B cell (primary cell): Measurements from ENCODE around the gene CTDP1. TPM values are rescaled to one million over a fixed set of nuclear protein-coding genes. Genes with fewer than 3 reads are reported as not detected.
"Not testable (repeated sequence)": the region's sequence is repeated elsewhere in the genome, so short reads cannot be mapped to it uniquely, and the experiment has no call there.

Experiments
- ATAC-seq: fragments of 200-7000 bp; cut with Tn5 transposase; one replicate; pipeline ENCODE4 v1.10.0; 2021; ENCODE audit warnings: low read depth, mild to moderate bottlenecking, moderate number of reproducible peaks, moderate library complexity
- CTCF ChIA-PET: fragments of 350-600 bp; sonication (Branson Sonifier 250); formaldehyde crosslinking; loops from one replicate; lab custom pipeline; 2021; ENCODE audit warnings: antibody characterized with exemption, inconsistent platforms; lab: Charles Lee
- POLR2A ChIA-PET: fragments of 350-600 bp; sonication (Branson Sonifier 250); formaldehyde crosslinking; loops from one replicate; lab custom pipeline; 2021; ENCODE audit warnings: antibody characterized with exemption; lab: Charles Lee
- DNase-seq: peaks from one replicate; pipeline ENCODE4 v3.0.0; 2013
- H2AFZ ChIP-seq: 2 replicates; pipeline ENCODE4 v1.6.1; 2012; ENCODE audit warnings: mild to moderate bottlenecking, low read depth, low read length; ENCODE audit not compliant: insufficient read depth, poor library complexity, severe bottlenecking
- H3K27ac ChIP-seq, 2 donors: 1 replicate in 1 of 2; 2 replicates in 1 of 2; pipeline ENCODE4 v1.5.1; 2012 to 2013; ENCODE audit warnings: low read length in 2 of 2, mild to moderate bottlenecking in 2 of 2, moderate library complexity in 1 of 2
- H3K27me3 ChIP-seq, 4 experiments: fragments of 200-600 bp in 1 of 4; sonication (generic) in 1 of 4; replicated peaks in 1 of 4; 1 replicate in 2 of 4; 2 replicates in 2 of 4; pipeline versions ENCODE4 v1.6.1 to v1.7.0; 2013 to 2016; ENCODE audit warnings: low read length in 3 of 4, mild to moderate bottlenecking in 2 of 4, mixed read lengths in 1 of 4, moderate library complexity in 1 of 4; ENCODE audit not compliant: insufficient read depth in 4 of 4, control insufficient read depth in 3 of 4; ENCODE audit errors: control extremely low read depth in 1 of 4
- H3K36me3 ChIP-seq, 2 experiments: replicated peaks in 1 of 2; 1 replicate in 1 of 2; 2 replicates in 1 of 2; pipeline versions ENCODE4 v1.6.1 to v1.7.1; 2013; ENCODE audit warnings: low read length in 1 of 2; ENCODE audit not compliant: insufficient read depth in 2 of 2, control insufficient read depth in 1 of 2; ENCODE audit errors: control extremely low read depth in 1 of 2, extremely low read depth in 1 of 2
- H3K4me1 ChIP-seq, 2 donors: fragments of 200-600 bp in 1 of 2; sonication (generic) in 1 of 2; 1 replicate in 1 of 2; 2 replicates in 1 of 2; pipeline versions ENCODE4 v1.5.1 to v1.6.1; 2013 to 2017; ENCODE audit warnings: low read length in 2 of 2; ENCODE audit not compliant: control insufficient read depth in 2 of 2, insufficient read depth in 2 of 2
- H3K4me2 ChIP-seq: replicated peaks from 2 replicates; pipeline ENCODE3; 2012; ENCODE audit warnings: mild to moderate bottlenecking, low read depth, low read length; ENCODE audit not compliant: poor library complexity, severe bottlenecking
- H3K4me3 ChIP-seq, 5 experiments: fragments of 200-600 bp in 1 of 5; sonication (generic) in 1 of 5; 1 replicate in 3 of 5; 2 replicates in 2 of 5; pipeline versions ENCODE4 v1.5.1 to v1.7.0; 2011 to 2016; ENCODE audit warnings: low read length in 4 of 5, mild to moderate bottlenecking in 4 of 5, low read depth in 2 of 5, control low read depth in 1 of 5, moderate library complexity in 1 of 5; ENCODE audit not compliant: insufficient read depth in 1 of 5; ENCODE audit errors: control extremely low read depth in 1 of 5, extremely low read depth in 1 of 5
- H3K79me2 ChIP-seq: fragments of 200-600 bp; sonication (generic); one replicate; pipeline ENCODE4 v1.6.0; 2016; ENCODE audit warnings: low read length; ENCODE audit not compliant: control insufficient read depth, insufficient read depth
- H3K9ac ChIP-seq: fragments of 200-600 bp; sonication (generic); 2 replicates; pipeline ENCODE4 v1.6.1; 2017; ENCODE audit warnings: mild to moderate bottlenecking, low read length, moderate library complexity
- H3K9me3 ChIP-seq, 3 donors: one replicate each; pipeline versions ENCODE4 v1.6.1 to v1.7.1; 2013; ENCODE audit warnings: low read length in 2 of 3; ENCODE audit not compliant: control insufficient read depth in 2 of 3, insufficient read depth in 1 of 3; ENCODE audit errors: control extremely low read depth in 1 of 3
- H4K20me1 ChIP-seq: 2 replicates; pipeline ENCODE4 v1.6.0; 2012; ENCODE audit warnings: mild to moderate bottlenecking, low read length; ENCODE audit not compliant: insufficient read depth, control insufficient read depth, poor library complexity, severe bottlenecking
- H3K27ac Mint-ChIP-seq: one replicate; pipeline ENCODE4 v1.8.0; 2021; ENCODE audit warnings: mixed read lengths
- H3K27me3 Mint-ChIP-seq: one replicate; pipeline ENCODE4 v1.8.0; 2021; ENCODE audit warnings: mixed read lengths
- H3K4me1 Mint-ChIP-seq: one replicate; pipeline ENCODE4 v1.8.0; 2021; ENCODE audit warnings: mixed read lengths
- H3K4me3 Mint-ChIP-seq: one replicate; pipeline ENCODE4 v1.8.0; 2021; ENCODE audit warnings: mixed read lengths
- H3K9me3 Mint-ChIP-seq: one replicate; pipeline ENCODE4 v1.8.0; 2022; ENCODE audit warnings: mixed read lengths; ENCODE audit not compliant: insufficient read depth
- EZH2 ChIP-seq: IDR thresholded peaks from 2 replicates; pipeline ENCODE4 v1.6.1; 2012; ENCODE audit warnings: borderline replicate concordance, low read depth, mild to moderate bottlenecking, moderate library complexity, low read length; ENCODE audit not compliant: insufficient read depth, poor library complexity, severe bottlenecking
- WGBS: methylation state at CpG from one replicate; pipeline ENCODE4 v1.1.5; 2013; ENCODE audit warnings: missing lambda C conversion rate; ENCODE audit not compliant: insufficient coverage; 5-methylcytosine and 5-hydroxymethylcytosine counted together
- intact Hi-C: fragments of 100-400 bp; cut with micrococcal nuclease; formaldehyde crosslinking; loops from one replicate; pipeline ENCODE4 v1.10.0; 2022
- polyA plus RNA-seq: library from polyadenylated mRNA; depleted of rRNA; stranded (reverse); fragments of >200 nt; gene quantifications from 2 replicates; pipeline ENCODE4 v1.2.3, GENCODE V29; 2012
- total RNA-seq, 2 donors: library from RNA; stranded (reverse); fragments of 120-200 nt in 1 of 2; gene quantifications; 1 replicate in 1 of 2; 2 replicates in 1 of 2; pipeline versions ENCODE4 v1.2.3 to v1.2.4, GENCODE V29; 2013 to 2022
- TF ChIP-seq, protein P1 (sequence below): fragments of 200-600 bp; IDR thresholded peaks from one replicate; pipeline ENCODE4 v1.8.0; 2022; ENCODE audit warnings: antibody characterized with exemption, mild to moderate bottlenecking

The CTDP1 gene
- total and polyA plus RNA-seq, 2 donors (not counting 1 experiment from before 2014, with no cell fraction given) = 14.3 to 33.3 TPM

DNA sequence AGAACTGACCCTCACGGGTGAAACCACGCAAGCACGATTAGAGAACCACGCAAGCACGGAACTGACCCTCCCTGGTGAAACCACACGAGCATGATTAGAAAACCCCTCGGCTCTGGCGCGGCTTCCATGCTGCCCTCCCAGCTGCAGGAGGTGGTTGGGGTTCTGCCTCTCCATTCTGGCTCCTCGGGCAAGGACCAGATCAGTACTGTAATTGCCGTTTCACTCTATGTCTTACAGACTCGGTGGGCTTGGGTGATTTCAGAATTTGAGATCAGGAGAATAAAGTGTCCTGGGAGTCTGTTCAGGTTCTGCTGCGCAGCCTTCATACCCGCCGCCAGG lies 59.8 kb downstream of the CTDP1 start:
- no peak overlapping the region for H3K27ac ChIP-seq
- no peak overlapping the region for H3K9ac ChIP-seq
- no peaks in the 10 kb centered on the region for H3K27me3 ChIP-seq
- intact Hi-C loops = no loop called here
- H3K79me2 ChIP-seq = peaks cover under 1% of the 10 kb centered on the region
- peaks cover 13 to 61% of the 10 kb centered on the region in 2 experiments for H3K36me3 ChIP-seq
- no peak overlapping the region for H2AFZ ChIP-seq
- Mint-ChIP-seq H3K4me1 (peaks cover 5% of the 10 kb centered on the region), H3K9me3 (no peaks in the 10 kb centered on the region), H3K4me3 (no peak overlapping the region), H3K27ac (no peak overlapping the region), H3K27me3 (no peaks in the 10 kb centered on the region)
- no peaks in the 10 kb centered on the region for H3K4me1 ChIP-seq
- ChIA-PET POLR2A (no interaction called here), CTCF (no interaction called here)
- 96% methylated on average over 14 of the region's 15 CpGs for WGBS
- TF ChIP-seq, protein P1, sequence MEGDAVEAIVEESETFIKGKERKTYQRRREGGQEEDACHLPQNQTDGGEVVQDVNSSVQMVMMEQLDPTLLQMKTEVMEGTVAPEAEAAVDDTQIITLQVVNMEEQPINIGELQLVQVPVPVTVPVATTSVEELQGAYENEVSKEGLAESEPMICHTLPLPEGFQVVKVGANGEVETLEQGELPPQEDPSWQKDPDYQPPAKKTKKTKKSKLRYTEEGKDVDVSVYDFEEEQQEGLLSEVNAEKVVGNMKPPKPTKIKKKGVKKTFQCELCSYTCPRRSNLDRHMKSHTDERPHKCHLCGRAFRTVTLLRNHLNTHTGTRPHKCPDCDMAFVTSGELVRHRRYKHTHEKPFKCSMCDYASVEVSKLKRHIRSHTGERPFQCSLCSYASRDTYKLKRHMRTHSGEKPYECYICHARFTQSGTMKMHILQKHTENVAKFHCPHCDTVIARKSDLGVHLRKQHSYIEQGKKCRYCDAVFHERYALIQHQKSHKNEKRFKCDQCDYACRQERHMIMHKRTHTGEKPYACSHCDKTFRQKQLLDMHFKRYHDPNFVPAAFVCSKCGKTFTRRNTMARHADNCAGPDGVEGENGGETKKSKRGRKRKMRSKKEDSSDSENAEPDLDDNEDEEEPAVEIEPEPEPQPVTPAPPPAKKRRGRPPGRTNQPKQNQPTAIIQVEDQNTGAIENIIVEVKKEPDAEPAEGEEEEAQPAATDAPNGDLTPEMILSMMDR = no peak
- TF ChIP-seq EZH2 = no peak
- peaks cover 0 to 8% (median 0%) of the 10 kb centered on the region in 3 donors for H3K9me3 ChIP-seq
- DNase-seq (no peak), ATAC-seq (no peak)
- H3K4me2 ChIP-seq = no peak overlapping the region
- H3K4me3 ChIP-seq = no peak overlapping the region
- peaks cover 3% of the 10 kb centered on the region for H4K20me1 ChIP-seq

- H3K27ac ChIP-seq, POLR2A ChIA-PET, H2AFZ ChIP-seq, H3K79me2 ChIP-seq, H3K9ac ChIP-seq, H3K27me3 ChIP-seq, CTCF ChIA-PET, H3K4me1 ChIP-seq, H3K4me3 Mint-ChIP-seq, H3K9me3 Mint-ChIP-seq, H3K27me3 Mint-ChIP-seq, H4K20me1 ChIP-seq, intact Hi-C loops, H3K27ac Mint-ChIP-seq, DNase-seq, H3K4me1 Mint-ChIP-seq, H3K4me3 ChIP-seq, H3K4me2 ChIP-seq, ATAC-seq: not testable (repeated sequence)
- H3K9me3 ChIP-seq = peaks cover 0 to 10% (median 0%) of the 10 kb centered on the region in 3 donors
- 98% methylated on average over 16 of the region's 27 CpGs for WGBS
- H3K36me3 ChIP-seq = peaks cover 13 to 56% of the 10 kb centered on the region in 2 experiments
Observed at GRCh38 chr18:79740047-79740446, 60.4 kb downstream of the CTDP1 start.
